GM11168 (cell line): ENCODE data around the gene C5orf63.
"Not testable (repeated sequence)": the region's sequence is repeated elsewhere in the genome, so short reads cannot be mapped to it uniquely, and the experiment has no call there.

Experiments
- in situ Hi-C: fragments of 300-500 bp; cut with MboI; formaldehyde crosslinking; loops from one replicate; pipeline ENCODE4 v1.12.0; 2022; ENCODE audit warnings: low sequenced_read_pairs; ENCODE audit not compliant: unreplicated experiment

C5orf63 gene

DNA sequence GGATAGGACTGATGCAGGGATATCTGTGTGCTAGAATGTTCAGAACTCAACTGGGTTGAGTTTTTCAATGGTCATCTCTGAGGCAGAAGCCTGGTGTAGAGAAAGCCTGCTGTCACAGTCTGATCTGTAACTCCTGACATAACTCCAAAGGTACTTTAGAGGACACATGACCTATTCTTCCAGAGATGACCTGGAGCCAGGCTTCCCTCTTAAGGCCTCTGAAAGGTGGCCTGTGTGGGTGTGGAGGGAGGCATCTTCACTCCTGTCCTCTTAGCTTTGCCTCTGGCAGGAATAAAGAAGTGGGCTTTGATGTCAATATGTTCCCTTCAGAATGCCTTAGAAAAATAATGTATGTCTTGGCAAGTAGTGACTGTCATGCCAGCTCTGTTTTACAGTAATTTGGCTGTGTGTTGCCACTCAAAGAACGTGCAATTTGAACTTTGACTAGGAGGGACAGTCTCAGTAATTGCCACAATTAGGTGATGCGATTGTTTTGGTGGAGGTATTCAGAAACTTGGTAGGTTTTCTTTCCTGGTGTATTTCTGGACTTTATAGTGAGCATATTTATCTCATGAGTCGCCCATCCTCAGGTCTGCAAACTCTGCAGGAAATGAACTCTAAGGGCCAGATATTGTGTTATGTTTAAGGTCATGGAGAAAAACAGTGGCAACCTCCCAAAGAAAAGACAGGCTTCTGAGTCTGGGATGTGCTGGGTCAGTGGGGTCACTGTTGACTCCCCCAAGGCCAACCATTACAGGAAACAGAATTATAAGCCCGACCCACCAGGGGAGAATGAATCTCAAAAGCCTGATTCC, 3.2 kb upstream of the C5orf63 start:
- in situ Hi-C loops, result no loop called here

DNA sequence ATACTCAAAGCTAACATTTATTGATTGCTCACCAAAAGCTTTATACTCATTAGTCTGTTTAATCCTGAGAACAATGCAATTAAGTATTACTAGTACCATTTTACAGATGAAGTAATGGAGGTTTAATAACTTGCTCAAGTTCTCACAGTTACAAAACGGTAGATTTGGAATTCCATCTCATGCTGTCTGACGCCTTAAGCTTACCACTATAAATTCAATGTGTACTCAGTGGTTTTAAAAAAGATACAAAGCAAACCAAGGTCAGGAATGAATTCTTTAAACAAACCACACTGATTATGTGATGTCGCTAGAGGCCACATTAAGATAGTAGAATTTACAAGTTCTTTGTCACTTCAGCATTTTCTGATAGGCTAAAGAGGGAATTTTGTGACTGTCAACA, 1.2 kb upstream of the C5orf63 start:
- in situ Hi-C loops, result no loop called here

DNA sequence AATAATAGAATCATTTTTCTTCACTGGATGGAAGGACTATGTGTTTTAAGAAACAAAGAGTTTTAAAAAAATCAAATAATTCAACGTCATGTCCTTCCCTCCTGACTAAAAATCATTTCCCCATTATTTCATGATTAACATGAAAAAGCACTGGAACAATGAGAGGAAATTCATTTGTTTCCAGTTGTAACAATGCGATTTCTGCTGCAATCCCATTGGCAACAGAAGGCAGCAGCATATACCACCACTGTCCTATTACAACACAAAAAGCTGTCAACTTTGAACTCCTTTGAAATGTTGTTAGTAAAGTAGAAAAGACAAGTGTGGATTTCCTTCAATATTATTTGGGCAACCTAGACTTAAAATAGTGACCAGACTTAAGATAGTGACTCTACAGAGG, 3.1 kb downstream of the C5orf63 start:
- in situ Hi-C loops, result no loop called here

DNA sequence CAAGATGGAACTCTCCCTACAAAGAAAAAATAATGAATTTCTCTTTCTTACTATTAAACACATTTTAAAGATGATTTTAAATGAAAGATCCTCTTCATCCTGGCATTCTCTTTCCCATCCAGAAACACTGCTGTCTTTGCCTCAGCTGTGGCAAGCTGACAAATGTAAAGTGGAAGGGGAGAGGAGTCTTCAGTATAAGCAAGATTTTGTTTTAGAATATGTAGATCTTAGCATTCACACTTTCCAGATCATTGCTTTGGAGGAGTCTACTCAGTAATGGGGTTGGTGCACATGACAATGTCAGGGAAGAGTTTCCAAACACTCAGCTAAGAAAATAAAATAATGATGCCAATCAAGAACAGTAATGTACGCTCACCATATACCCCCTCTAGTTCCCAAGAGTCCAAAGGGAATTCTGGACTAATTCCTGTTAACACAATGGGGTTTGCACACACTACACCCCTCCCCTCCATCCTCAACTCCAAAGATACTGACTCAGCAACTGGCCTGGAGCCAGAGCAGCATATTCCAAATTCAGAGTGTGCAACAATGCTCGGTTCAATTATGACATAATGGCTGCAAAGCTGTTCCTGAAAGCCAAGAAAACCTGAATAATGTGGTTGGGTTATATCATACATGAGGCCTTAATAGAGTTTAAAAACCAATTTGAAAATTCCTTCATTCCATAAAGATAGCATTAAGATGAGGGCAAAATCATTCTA, 4.6 kb downstream of the C5orf63 start:
- in situ Hi-C loops, result no loop called here

DNA sequence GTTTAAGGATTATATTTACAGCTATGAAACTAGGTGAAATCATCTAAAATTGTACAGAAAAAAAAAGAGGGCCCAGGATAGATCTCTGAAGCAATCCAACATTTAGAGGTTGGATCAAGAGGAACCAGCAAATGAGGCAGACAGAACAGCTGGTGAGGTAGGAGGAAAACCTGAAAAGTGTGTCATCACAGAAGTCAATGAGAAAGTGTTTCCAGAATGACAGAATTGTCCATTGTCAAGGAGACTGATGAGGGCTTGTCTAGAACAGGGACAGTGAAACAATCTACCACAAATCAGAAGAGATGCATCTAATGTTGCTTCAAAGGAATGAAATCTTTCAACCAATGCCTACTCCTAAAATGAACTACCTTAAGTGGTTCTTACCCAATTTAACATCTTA, 6.6 kb downstream of the C5orf63 start:
- in situ Hi-C loops, result no loop called here

DNA sequence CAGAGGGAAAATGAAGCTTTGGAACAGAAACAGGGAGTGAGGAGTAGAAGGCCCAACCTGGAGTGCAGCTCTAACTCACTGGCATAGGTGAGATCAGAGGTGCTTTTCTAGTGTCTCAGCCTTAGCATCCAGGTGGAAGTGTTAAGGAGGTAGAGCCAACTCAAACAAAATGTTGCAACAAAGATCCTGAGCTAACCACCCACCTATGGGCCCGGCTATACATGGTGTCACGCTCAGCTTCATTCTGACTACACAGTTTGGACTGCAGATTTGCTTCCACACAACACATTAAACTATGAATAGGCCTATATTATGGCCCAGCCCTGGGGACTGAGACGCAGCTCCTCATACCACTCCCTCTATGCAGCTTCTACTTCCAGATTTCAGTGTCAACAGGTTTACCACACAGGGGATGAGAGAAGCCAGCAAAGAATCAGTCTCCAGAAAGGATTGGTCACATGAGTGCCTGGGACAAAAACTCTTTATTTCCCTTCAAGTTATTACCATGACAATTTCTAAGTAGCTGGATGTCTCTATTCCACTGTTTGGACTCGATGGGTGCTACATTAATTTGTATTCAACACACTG, 9.0 kb downstream of the C5orf63 start:
- in situ Hi-C loops, result no loop called here

DNA sequence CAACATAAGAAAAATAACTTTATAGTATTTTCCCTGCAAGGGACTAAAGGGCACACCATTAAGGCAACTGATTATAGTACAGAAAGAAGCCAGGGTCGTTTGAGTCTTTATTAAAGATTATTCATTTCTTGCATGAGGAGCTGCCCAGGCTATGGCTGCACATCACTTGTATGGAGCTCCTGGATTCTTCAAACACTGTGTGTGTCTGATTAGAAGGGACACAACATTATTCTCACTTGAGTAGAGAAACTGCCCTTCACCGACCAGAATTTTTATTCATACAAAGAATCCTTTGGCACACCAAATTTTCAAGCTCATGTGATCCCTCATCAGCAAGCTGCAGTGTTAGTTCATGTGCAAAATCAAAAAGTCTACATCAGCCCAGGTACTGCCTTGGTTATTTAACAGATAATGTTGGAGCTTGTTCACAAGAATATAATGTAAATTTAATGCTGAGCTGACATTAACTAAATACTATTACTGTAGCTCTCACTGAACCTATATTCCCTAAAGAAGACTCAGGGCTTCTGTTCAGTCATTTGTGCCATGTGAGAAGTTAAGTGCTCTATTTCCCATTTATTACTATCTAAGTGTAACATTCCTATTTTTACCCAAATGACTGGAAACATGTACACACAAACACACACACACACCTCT, 9.9 kb downstream of the C5orf63 start:
- in situ Hi-C loops, result no loop called here

DNA sequence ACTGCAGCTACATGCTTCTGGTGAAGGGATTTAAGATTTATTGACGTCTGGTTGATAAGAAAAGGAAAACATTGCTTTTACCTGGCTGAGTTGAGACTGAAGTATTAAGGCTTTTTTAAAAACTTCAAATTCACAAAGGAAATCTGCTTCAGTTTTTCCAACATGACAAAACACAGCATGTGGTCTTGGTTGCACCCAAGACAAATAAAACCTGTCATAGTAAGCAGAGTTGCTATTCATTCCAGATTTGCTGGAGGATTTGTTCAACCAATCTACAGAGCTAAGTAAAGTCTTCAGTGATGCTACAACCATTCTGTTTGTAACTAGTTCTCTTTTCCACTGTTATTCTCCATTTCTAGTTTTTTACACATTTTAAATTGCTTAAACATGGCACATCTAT, 11.3 kb downstream of the C5orf63 start:
- in situ Hi-C loops, result no loop called here

DNA sequence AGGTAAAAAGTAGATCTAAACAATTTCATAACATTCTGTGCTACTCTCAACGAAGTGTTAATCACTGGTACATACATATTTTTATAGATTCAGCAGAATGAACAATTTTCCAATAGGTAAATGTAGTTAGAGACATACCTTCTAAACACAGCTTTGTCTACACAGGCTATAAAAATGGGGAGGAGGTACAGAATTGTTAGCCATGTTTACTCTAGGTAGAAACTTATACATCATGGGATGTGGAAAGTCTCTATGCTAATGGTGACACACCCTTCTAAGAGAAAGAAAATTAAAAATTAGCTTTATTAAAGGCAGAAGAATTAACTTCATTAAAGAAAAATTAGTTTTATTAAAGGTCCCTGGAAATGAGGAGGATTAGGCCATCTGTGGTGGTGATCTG, 11.8 kb downstream of the C5orf63 start:
- in situ Hi-C loops, result no loop called here

DNA sequence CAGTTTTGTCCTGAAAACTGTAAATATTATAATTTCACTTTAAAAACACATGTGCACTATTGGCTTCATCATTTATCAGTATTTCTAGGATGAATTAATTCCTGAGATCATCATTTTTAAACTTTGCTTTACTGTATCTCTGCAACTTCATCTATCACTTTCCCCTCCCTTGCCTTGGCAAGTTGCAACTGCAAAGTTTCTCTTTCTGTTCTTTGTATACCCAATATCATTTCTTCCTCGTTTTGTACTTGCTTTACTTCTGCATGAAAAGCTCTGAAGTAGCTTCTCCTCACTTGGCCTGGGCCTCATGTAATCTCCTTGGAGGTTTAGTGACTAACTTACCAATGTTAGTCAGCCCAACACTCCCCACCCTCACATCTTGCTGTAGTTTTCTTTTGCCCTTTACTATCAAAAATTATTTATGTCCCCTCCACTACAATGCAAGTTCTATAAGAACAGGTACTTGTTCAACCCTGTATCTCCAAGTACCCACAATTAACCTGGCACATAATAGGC, 12.8 kb downstream of the C5orf63 start:
- in situ Hi-C loops, result no loop called here

DNA sequence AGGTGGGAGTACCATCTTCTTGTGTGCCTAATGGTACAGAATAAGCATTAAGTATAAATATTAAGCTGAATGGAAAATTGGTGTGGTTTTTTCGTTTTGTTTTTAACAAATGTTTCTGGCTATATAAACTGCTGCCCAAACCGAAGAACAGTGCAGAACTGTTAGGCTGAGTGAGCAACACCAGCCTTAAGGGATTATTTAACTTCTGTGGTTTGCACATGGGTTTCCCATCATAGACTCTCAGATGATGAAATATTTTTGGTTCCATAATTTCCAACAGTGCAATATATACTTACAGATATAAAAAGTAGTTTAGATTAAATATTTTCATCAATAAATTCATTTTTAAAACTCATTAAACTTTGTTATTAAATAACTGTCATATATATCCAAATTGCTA, 16.4 kb downstream of the C5orf63 start:
- in situ Hi-C loops, result no loop called here

DNA sequence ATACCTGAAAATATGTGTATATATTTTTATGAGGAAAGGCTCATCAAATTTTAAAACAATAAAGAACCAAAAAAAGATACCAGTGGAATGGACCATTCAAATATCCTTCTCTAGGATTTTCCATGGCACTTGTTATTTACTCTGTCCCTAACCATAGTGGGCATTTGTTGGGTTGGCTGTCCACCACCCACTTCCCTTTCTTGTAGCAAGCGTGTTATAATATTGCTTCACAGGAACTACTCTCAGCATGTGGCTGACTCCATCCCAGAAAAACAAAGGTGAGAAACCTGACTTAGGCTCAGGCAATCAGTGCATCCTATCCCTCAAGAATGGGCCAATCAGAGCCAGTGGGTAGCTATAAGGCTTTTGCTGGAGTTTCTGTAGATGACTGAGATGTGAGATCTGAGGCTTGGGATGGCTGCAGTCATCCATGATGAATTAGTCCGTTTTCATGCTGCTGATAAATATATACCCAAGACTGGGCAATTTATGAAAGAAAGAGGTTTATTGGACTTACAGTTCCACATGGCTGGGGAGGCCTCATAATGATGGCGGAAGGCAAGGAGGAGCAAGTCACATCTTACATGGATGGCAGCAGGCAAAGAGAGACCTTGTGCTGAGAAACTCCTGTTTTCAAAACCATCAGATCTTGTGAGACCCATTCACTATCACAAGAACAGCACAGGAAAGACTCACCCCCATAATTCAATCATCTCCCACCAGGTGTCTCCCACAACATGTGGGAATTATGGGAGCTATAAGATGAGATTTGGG, 17.2 kb downstream of the C5orf63 start:
- in situ Hi-C loops, result no loop called here

DNA sequence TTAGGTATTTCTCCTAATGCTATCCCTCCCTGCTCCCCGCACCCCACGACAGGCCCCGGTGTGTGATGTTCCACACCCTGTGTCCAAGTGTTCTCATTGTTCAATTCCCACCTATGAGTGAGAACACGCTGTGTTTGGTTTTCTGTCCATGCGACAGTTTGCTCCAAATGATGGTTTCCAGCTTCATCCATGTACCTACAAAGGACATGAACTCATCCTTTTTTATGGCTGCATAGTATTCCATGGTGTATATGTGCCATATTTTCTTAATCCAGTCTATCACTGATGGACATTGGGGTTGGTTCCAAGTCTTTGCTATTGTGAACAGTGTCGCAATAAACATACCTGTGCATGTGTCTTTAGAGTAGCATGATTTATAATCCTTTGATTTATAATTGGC, 19.8 kb downstream of the C5orf63 start:
- in situ Hi-C loops, result not testable (repeated sequence)

DNA sequence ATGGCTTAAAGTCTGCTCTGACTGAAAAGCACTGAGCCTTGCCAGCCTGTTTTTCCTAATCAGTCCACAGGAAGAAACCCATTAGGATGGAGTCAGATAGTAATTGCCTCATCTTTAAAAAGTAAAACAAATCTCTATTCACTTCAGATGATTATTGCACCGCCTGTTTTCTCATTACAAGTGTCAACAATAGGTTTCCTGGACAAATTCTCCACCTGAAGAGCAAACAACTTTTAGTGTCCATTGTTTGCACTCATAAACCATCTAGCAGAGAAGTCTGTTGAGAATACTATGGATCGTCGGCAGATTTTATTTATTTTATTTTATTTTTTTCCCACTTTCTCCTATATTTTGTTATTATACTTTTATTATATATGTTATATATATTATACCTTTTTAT, 20.3 kb downstream of the C5orf63 start:
- in situ Hi-C loops, result no loop called here

DNA sequence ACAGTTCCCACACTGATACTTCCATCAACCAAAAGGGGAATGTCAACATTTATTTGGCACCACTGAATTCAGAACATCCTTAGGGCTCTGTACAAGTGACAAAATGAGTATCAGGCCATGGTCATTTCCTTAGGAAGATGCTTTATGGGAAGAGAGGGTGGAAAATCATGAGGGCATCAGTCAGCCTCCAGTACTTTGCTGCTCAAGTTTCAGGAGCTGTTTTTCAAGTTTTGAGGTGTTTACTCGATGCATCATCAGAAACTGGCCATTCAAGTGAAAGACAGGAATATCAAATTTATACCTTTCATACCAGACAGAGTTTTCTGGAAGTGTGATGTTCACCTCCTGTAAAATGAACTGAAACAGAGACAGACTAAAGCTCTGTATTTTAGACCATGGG, 21.7 kb downstream of the C5orf63 start:
- in situ Hi-C loops, result no loop called here

DNA sequence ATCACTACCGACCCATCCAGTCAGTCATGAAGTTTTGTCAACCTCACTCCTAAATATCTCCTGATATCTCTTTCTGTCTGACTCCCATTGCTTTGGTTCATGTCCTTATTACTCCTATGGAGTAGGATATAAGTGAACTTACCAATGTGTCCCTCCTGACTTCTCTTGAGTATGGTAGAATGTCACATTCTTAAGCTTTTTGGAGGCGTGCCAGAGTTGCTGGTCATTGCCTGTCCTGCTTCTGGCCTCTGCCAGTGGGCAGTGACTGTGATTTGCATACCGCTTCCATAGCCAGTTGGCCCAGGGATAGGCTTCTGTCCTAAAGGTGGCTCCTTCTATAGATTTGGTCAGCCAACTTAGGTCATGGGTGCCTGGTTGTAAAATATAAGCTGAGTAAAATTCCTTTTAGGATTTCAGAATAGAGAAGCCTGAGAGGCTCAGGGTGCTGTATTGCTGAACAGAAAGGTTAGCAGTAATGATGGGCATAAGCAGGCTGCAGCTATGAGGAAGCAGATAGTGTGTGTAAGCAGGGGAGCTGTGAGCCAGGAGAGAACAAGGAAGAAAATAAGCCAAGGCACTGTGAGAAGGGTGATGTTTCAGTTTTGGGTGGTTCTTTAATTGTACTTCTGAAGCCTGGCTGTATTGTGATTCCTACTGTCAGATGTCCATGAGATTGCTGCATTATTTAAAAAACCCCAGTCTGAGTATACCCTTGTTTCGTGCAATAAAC, 26.8 kb downstream of the C5orf63 start:
- in situ Hi-C loops, result no loop called here

DNA sequence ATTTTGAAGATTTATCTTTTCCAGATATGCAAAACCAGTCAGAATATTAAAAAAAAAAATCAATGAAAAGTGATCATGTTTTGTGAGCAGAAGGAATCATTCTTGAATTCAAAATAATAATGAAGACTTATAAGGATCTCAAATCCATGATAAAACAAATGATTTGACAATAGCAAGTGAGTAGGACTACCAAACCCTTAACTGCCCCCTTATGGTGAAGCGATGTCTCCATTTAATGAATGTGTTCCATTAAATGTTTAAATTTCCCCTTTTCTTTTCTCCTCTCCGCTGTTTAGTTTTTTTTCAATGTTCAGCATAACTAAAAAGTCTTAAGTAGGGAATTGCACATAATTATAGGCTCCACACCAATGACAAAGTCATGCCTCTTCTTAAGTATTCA, 30.7 kb downstream of the C5orf63 start:
- in situ Hi-C loops, result no loop called here

DNA sequence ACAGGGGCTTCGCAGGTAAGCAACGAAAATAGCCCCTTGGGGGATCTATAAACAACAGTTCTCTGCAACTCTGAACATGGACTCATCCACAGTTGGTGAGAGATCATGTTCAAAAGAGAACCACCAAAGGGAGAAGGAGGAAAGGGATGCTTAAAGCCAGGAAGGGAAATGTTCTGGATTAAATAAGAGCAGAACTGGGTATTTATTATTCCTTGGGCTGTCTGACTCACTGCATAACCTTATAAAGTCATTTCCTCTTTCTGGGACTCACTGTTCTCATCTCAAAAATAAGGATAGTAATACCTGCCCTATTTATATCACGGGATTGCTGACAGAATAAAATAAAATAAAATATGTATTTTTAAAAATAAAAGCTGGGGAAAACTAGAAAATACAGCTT, 31.7 kb downstream of the C5orf63 start:
- in situ Hi-C loops, result no loop called here

DNA sequence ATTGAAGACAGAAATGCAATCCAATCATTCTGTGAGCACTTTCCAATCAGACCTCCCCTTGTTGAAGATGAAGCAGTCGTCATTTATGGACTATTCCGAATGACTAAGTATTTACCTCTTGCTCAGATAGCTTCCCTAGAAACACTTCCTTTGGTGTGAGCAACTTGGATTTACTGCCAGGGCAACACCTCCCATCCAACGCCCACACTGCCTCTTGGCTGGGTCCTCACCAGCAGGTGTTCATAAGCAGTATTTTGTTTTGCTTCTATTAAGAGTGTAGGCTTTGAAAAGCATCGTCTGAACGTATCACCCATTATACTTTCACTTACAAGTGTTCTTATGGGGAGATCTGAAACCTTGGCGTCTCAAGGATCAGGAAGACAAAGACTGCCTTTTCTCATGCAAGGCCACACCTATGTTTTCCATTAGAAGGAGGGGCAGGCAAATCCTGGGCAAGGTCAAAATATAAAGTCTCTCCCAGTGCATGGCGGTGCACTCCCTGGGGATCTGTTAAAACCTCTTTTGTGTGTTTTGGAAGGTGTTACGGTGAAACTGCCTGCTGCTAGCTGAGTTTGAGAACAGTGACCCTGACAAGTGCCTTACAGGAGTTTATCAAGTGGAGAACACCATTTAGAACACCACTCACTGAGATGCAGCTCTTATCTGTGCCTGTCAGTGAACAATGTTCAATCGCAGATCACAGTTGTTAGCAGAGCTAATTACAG, 32.3 kb downstream of the C5orf63 start:
- in situ Hi-C loops, result no loop called here
